ENCODE measurements around the gene MCEMP1. TPM values are rescaled to one million over a fixed set of nuclear protein-coding genes. Genes with fewer than 3 reads are reported as not detected.

The MCEMP1 gene
- total RNA-seq, 1 experiment from 2014 or later: not detected

DNA sequence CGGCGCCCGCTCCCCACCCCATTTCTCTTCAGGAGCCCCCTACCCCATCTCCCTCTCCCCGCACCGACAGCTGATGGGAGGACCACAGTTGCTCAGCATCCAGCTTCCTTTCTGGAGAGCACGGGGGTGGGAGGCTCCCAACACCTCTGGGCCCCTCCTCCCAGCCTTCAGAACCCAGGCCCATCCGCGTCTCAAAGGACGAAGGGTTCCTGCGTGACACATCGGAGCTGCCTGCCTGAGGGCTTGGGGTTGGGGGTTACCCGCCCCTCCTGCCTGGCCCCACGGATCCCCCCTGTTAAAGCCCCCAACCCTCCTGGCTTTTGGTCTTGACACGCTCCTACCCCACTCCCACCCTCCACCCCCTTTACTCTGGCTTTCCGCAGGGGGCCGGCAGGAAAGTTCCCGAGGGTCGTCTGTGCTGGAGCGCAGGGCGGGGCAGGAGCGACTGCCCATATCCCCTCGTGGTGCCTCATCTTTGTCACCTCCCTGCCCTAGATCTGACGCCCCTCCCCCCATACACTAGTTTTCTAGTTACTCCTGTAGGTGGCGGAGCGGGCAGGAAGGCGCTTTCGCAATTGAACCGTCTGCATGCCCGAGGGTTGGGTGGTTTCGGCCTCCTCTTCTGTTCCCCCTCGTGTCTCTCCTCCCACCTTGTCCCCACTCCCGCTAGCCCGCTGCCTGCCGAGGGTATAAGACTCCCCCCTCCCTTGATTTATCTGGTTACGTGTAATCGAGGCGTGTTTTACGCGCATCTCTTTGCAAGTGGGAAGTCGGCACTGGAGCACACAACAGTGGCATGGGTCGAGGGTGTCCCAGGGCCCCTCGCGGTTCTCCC is 4.7 kb downstream of the MCEMP1 start:
- DNase-seq (ENCODE audit: low read depth, low spot score): peak; percentile 63
- in situ Hi-C loops (cut with HindIII; ENCODE audit: low pct_unique_long_range_greater_than_20kb, low sequenced_read_pairs): no loop called here

DNA sequence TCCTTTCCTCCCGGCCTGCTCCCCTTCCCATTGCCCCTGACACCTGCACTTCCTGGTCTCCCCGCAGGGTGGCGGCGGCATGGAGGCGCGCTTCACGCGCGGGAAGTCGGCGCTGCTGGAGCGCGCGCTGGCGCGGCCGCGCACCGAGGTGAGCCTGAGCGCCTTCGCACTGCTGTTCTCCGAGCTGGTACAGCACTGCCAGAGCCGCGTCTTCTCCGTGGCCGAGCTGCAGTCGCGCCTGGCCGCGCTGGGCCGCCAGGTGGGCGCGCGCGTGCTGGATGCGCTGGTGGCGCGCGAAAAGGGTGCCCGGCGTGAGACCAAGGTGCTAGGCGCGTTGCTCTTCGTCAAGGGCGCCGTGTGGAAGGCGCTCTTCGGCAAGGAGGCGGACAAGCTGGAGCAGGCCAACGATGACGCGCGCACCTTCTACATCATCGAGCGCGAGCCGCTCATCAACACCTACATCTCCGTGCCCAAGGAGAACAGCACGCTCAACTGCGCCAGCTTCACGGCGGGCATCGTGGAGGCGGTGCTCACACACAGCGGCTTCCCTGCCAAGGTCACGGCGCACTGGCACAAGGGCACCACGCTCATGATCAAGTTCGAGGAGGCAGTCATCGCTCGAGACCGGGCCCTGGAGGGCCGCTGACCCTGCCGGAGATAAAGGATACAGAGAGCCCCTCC is 5.4 kb downstream of the MCEMP1 start:
- in situ Hi-C loops (cut with HindIII; ENCODE audit: low pct_unique_long_range_greater_than_20kb, low sequenced_read_pairs): no loop called here
- no peak for DNase-seq (ENCODE audit: low read depth, low spot score)

DNA sequence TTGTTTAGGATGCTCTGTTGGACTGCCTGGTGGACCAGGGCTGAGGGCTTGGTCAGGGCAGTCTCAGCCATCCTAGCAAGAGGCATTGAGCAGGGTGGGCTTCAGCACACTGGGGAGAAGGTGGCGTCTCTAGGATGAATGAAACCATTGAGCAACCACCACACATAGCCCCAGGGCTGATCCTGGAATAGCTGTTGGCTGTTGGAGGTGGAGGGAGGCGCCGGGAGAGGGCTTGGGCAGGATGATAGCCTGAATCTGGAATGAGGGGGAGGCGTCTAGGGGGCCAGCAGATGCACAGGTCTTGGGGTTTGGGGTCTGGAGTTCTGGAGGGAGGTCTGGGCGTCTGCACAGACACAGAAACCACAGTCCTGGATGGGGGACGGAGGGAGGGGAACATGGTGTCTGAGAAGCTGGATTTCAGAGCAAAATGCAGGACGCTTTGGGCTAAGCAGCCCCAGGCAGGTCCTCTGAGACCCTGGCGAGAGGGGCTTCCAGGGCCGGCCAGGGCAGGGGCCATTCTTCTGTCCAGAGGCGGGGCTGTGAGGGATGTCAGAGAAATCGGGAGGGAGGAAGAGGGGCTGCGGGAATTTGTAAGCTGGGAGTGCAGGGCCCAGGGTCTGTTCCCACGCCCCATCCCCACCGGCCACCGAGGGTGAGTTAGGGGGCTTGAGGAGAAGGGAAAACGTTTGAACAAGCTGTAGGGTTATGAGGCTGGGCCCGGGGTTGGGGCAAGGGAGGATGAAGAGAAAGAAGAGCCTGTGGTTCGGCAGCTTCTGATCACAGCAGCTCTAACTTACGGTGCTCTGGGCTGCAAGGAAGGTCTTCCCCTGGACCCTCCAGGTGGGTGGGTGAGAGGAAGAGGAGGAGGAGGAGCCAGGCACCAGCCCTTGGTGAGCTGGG is 8.9 kb downstream of the MCEMP1 start:
- peak; percentile 34 for DNase-seq (ENCODE audit: low read depth, low spot score)
- in situ Hi-C loops (cut with HindIII; ENCODE audit: low pct_unique_long_range_greater_than_20kb, low sequenced_read_pairs): no loop called here

DNA sequence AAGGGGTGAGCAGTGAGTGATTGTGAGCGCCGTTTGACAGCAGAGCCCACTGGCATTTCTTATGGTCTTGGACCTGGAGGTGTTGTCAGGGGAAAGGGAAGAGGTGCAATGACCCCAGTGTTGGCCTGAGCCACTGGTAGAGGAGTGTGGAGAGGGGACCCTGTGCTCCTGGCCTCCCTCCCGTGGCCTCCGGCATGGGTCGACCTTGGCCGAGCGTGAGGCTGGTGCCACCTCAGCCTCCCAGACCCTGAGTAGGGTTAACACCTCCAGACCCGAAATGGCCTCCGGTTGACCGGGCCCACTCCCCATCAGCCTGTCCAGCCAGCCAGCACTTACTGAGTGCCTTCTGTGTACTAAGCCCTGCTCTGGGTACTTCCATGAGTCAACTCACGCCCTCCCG is 10.3 kb downstream of the MCEMP1 start:
- in situ Hi-C loops (cut with HindIII; ENCODE audit: low pct_unique_long_range_greater_than_20kb, low sequenced_read_pairs): no loop called here
- DNase-seq (ENCODE audit: low read depth, low spot score): no peak

DNA sequence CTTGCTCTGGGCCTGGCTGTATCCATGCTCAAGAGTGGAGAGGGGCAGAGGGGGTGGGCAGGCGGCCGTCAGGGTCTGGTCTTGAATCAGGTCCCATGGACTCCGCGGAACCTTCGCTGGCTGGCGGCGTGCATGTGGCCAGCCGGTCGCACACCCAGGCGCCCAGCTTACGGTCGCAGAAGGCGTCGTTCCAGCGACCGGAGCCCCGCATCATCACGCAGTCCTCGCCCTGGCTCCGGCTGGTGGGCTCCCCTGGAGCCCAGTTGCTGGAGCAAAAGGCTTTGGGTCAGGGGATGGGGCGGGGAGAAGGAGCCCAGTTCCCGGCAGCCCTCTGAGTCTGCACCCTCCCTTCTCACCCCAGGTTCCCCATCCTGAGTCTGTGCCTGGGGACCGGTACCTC is 12.3 kb downstream of the MCEMP1 start:
- in situ Hi-C loops (cut with HindIII; ENCODE audit: low pct_unique_long_range_greater_than_20kb, low sequenced_read_pairs): no loop called here
- DNase-seq (ENCODE audit: low read depth, low spot score): no peak

DNA sequence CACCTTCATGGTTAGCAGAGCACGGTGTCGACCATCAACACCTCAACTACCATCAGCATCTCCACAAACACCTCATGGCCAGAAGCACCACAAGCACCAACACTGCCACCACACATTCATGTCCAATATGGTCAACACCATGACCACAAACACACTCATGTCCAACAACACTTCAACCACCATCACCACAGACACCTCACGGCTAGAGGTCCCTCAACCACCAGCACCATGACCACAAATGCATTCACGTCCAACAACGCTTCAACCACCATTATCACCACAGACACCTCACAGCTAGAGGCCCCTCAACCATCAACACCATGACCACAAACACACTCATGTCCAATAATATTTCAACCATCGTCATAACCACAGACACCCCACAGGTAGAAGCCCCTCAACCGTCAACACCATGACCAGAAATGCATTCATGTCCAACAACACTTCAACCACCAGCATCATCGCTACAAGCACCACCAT is 13.9 kb downstream of the MCEMP1 start:
- in situ Hi-C loops (cut with HindIII; ENCODE audit: low pct_unique_long_range_greater_than_20kb, low sequenced_read_pairs): no loop called here
- no peak for DNase-seq (ENCODE audit: low read depth, low spot score)

DNA sequence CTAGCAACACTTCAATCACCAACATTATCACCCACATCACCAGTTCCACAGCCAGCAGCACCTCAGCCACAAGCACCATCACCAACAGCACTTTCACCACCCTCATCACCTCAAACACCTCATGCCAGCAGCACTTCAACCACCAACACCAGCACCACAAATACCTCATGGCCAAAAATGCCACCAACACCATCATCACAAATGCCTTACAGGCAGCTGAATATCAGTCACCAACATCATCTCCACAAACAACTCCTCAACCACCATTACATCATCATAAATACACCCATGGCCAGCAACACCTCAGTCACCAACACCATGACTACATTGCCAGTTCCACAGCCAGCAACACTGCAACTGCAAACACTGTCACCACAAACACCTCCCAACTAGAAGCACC is 14.6 kb downstream of the MCEMP1 start:
- in situ Hi-C loops (cut with HindIII; ENCODE audit: low pct_unique_long_range_greater_than_20kb, low sequenced_read_pairs): no loop called here
- no peak for DNase-seq (ENCODE audit: low read depth, low spot score)

DNA sequence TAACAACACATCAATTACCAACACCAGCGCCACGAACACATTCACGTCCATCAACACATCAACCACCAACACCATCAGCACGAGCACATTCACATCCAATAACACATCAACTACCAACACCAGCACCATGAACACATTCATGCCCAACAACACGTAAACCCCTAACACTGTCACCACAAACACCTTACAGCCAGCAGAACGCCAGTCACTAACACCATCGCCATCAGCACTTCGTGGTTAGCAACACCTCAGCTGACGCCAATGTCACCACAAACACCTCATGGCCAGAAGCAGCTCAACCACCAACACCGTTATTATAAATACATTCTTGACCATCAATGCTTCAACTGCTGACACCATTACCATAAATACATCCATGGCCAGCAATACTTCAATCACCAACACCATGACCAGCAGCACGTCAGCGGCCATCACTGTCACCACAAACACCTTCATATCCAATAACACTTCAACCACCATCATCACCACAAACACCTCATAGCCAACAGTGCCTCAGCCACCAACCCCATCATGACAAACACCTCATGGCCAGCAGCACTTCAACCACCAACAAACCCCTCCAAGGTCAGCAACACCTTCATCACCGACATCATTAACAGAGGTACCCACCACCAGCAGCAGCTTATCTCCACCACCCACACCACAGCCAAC is 15.7 kb downstream of the MCEMP1 start:
- in situ Hi-C loops (cut with HindIII; ENCODE audit: low pct_unique_long_range_greater_than_20kb, low sequenced_read_pairs): no loop called here

DNA sequence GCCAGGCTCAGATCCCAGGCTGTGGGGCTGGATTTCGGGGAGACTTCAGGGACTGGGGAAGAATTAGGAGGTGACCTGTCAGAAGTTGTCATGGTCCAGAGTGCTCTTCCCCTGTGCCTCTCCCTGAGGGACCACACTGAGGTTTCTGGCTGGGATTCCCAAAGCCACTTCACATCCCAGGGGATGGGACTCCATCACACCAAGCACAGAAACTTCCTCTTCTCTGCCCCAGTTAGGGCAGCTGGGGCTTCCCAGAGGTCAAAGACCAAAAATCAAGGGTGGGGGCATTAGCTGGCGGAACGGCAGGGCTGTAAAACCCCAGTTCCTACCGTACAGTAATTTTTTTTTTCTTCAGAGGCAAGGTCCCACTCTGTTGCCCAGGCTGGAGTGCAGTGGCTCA is 17.6 kb downstream of the MCEMP1 start:
- in situ Hi-C loops (cut with HindIII; ENCODE audit: low pct_unique_long_range_greater_than_20kb, low sequenced_read_pairs): no loop called here
- DNase-seq (ENCODE audit: low read depth, low spot score): no peak

More for the DNA sequence above, 15.7 kb downstream of the MCEMP1 start:
- DNase-seq (ENCODE audit: low read depth, low spot score): no peak

DNA sequence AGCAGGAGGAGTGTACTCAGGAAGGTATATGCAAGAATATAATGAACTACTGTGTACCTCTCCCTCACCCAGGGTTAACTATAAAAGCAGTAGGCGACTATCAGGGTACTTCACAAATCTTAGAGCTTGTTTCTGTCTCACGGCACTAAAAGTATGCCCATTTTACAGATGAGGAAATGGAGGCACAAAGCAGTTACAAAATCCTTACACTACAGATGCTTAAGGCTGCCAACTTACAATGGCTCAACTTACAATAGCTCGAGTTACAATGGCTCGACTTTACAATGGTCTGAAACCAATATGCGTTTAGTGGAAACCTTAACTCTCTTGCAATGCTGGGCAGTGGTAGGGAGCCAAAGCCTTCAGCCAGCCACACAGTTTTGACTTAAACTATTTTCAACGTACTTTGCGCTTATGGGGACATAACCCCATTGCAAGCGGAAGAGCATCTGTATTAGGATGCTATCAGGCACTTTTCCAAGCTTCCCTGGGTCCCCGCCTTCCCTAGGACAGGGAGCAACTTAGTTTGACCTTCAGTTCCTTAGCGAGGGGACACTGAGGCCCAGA is 20.9 kb downstream of the MCEMP1 start:
- in situ Hi-C loops (cut with HindIII; ENCODE audit: low pct_unique_long_range_greater_than_20kb, low sequenced_read_pairs): no loop called here
- DNase-seq (ENCODE audit: low read depth, low spot score): no peak

DNA sequence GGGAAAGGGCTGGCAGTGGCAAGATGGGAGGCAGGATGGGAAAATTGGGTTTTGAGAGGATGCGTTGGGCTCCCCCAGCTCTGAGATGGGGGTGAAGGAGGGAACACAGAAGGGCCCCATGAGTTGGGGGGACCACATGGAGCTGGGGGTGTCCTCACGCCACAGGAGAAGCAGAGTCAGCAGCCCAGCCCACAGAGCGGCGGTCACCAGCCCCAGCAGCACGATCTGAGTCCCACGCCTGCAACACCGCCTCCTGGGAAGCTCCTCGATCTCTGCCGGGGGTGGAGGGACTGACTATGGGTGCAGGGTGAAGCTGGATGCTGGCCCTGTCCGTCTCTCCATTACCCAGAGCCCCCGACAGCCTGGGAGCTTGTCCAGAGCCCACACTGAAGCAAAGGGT is 21.7 kb downstream of the MCEMP1 start:
- in situ Hi-C loops (cut with HindIII; ENCODE audit: low pct_unique_long_range_greater_than_20kb, low sequenced_read_pairs): no loop called here
- DNase-seq (ENCODE audit: low read depth, low spot score): no peak

DNA sequence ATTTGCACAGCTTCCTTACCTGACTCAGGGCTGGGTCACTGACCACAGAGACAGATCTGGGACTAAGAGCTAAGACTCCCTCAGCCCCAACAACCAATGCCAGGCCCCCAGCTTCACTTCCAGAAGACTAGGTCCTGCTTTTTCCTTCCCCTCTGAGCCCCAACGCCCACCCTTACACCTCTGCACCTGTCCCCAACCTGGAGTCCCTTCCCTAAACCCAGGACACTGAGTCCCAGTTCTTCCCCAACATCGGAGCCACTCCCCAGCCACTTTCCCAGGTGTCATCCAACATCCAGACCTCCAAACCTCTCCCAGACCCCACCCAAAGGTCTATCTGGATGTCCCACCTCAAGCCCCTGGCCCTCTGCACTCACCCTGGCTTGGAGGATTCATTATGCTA is 22.1 kb downstream of the MCEMP1 start:
- no peak for DNase-seq (ENCODE audit: low read depth, low spot score)
- in situ Hi-C loops (cut with HindIII; ENCODE audit: low pct_unique_long_range_greater_than_20kb, low sequenced_read_pairs): no loop called here

DNA sequence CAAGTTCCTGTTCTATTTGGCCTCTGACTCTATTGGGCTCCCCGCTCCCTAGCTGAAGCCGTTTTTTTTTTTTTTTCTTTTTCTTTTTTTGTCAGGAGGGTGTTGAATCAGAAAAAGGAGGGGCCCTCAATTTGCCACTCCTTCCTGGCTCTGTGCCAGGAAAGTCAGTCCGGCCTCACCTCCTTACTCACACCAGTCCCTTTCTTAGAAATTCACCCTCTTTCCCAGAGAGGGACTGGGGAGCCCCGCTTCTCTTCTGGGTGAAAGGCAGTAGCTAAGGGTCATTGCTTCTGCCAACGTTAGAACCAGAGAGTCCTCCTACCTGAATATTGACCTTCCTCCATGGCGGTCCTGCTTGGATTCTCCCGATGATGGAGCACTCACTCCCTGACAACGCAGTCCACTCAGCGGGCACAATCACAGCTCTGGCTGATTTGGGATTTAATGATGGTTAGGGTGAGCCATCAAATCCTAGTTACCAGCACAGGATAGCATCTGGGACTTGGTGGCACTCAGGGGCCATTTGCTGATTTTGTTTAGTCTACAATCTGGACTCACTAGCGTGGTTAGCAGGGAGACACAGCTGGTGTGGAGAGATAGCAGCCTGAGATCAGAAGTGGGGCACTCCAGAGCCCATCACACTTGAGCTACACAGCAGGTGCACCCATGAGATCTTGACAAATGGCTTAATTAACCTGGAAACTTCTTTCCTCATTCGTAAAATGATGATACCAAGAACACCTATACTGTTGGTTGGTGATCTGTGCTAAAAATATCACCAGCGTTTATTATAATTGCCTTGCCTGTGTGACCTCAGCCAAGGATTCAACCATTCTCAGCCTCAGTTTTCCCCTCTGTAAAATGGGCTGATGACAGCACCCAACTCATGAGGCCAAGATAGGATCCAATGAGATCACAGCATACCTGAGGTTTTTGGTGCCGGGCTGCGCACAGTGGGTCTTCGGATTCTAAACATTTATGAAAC is 22.8 kb downstream of the MCEMP1 start:
- in situ Hi-C loops (cut with HindIII; ENCODE audit: low pct_unique_long_range_greater_than_20kb, low sequenced_read_pairs): no loop called here

DNA sequence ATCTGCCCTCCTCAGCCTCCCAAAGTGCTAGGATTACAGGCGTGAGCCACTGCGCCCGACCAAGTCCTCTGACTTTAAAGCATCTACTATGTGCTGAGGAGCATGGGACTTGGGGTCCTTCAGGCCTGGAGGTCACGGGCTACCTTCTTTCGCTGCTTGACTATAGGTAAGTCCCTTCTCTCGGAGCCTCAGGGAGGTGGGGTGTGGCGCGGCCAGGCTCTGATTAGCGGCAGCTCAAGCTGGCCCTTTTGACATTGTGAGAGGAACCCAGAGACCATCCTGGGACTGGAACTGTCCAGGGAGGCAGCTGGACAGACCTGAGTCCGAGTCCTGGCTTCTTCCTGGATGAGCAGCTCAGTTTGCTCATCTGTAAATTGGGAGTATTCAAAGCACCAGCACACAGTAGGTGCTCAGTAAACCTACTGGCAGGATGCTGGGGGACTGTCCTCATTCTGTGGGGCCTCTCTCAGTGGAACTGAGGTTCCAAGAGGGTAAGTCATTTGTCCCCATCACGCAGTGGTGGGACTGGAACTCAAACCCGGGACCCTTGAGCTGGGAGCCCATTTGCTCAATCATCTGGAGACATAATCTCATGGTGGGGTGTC is 24.3 kb downstream of the MCEMP1 start:
- in situ Hi-C loops (cut with HindIII; ENCODE audit: low pct_unique_long_range_greater_than_20kb, low sequenced_read_pairs): no loop called here
- no peak for DNase-seq (ENCODE audit: low read depth, low spot score)

More for the DNA sequence above, 22.8 kb downstream of the MCEMP1 start:
- DNase-seq (ENCODE audit: low read depth, low spot score): no peak

DNA sequence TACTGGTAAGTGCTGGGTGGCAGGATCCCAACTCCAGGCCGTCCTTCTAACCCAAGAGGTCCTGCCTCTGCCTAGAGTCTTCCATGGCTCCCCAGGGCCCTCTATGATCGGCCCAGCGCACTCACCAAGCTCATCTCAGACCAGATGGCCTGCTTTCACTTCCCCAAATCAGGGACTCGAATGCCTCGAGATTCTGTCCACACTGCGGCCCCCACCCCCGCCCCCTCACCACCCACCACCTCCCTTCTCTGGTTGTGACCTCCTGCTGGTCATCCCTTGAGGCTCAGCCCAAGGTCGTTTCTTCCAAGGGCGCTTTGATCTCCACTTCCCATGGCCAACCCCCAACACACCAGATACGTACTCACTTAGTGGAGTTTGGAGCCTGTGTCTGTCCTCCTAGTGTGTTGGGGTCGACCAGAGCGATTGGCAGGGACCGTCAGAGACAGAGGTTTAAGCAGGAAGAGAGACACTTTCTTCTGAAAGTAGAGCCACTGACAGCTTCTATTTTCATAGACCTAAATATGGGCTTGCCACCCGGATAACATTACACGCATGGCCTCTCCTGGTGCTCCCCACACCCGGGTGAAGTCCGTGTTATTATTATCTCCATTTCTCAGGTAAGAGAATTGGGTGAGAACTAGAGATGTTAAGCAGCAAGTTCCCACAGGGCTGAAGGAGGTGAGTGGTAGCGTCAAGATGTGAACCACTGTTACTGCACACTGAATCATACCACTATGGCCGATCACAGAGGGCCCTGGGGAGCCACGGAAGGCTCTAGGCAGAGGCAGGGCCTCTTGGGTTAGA is 25.0 kb downstream of the MCEMP1 start, which contains the start of gene FCER2:
TSS of gene FCER2 (minus strand) at position 478 of the 804 bp plus-strand sequence. CDS start 2,371 bp downstream, outside the sequence.
- DNase-seq (ENCODE audit: low read depth, low spot score): no peak
- in situ Hi-C loops (cut with HindIII; ENCODE audit: low pct_unique_long_range_greater_than_20kb, low sequenced_read_pairs): no loop called here

Data from SK-MEL-5 (cell line).